GM10266 (cell line): Measurements from ENCODE around the gene NAA80.
"Not testable (repeated sequence)": the region's sequence is repeated elsewhere in the genome, so short reads cannot be mapped to it uniquely, and the experiment has no call there.

Experiments
- DNase-seq: peaks from one replicate; pipeline ENCODE4 v3.0.0; 2012; ENCODE audit errors: extremely low spot score
- CTCF ChIP-seq: IDR thresholded peaks from 2 replicates; pipeline ENCODE4 v1.5.1; 2012; ENCODE audit warnings: mild to moderate bottlenecking, low read depth; ENCODE audit not compliant: control insufficient read depth, insufficient read depth; ENCODE audit errors: missing control alignments

The NAA80 gene

GRCh38 chr3:50318615-50319014, 19.4 kb upstream of the NAA80 start:
- no peak for DNase-seq
- TF ChIP-seq CTCF, result no peak

GRCh38 chr3:50318163-50318562, 19.0 kb upstream of the NAA80 start:
- TF ChIP-seq CTCF, result no peak

GRCh38 chr3:50317300-50317699, 18.1 kb upstream of the NAA80 start:
- no peak for TF ChIP-seq CTCF
- no peak for DNase-seq

More at GRCh38 chr3:50318163-50318562, 19.0 kb upstream of the NAA80 start:
- DNase-seq, result no peak

- DNase-seq, result no peak
- TF ChIP-seq CTCF, result no peak
Observed at GRCh38 chr3:50316657-50317242, 17.5 kb upstream of the NAA80 start.

GRCh38 chr3:50314816-50315215, 15.6 kb upstream of the NAA80 start:
- no peak for DNase-seq
- no peak for TF ChIP-seq CTCF

GRCh38 chr3:50314342-50314741, 15.1 kb upstream of the NAA80 start:
- no peak for TF ChIP-seq CTCF
- DNase-seq, result no peak

GRCh38 chr3:50312041-50312440, 12.8 kb upstream of the NAA80 start:
- DNase-seq, result not testable (repeated sequence)

- TF ChIP-seq CTCF, result no peak
- DNase-seq, result no peak
Observed at GRCh38 chr3:50304601-50305000, 5.4 kb upstream of the NAA80 start.
